Fibroblast of pulmonary artery (primary cell): ENCODE data around the gene RNF187.

Experiments used
- DNase-seq: peaks from one replicate; pipeline ENCODE4 v3.0.0-alpha.2; 2010; ENCODE audit warnings: low read depth
- H3K4me3 ChIP-seq: replicated peaks from 2 replicates; pipeline ENCODE4 v1.5.1; 2011; ENCODE audit warnings: low read depth, mild to moderate bottlenecking, control low read depth, low read length, moderate library complexity
- CTCF ChIP-seq: IDR thresholded peaks from 2 replicates; pipeline ENCODE4 v1.5.1; 2011; ENCODE audit warnings: mild to moderate bottlenecking, control low read depth, low read length, inconsistent platforms; ENCODE audit errors: missing control alignments

Gene RNF187

DNA sequence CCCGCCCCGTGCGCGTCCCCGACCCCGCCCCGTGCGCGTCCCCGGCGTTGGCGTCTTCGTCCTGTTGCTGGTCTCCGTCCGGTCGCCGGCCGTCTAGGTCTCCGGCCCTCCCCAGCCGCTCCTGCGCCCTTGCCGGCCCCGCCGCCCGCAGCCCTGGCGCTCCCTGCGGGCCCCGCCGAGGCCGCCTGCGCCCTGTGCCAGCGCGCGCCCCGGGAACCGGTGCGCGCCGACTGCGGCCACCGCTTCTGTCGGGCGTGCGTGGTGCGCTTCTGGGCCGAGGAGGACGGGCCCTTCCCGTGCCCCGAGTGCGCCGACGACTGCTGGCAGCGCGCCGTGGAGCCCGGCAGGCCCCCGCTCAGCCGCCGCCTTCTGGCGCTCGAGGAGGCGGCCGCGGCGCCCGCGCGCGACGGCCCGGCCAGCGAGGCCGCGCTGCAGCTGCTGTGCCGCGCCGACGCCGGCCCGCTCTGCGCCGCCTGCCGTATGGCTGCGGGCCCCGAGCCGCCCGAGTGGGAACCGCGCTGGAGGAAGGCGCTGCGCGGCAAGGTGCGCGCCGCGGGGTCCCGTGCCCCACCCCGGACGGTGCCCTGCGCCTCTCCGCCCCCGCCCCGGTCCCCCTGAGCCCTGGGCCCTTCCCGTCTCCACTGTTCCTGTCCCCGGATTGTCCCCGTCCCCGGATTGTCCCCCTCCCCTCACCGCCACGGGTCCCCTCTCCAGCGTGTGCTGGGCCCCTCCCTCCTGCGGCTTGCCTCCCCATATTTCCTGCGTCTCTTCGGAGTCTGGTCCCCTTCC, at the start of gene RNF187:
RNF187 (plus strand) TSS at position 47 of the 789 bp plus-strand sequence.
- TF ChIP-seq CTCF, result no peak
- peak; percentile 38 for DNase-seq
- peak within 1 kb of the TSS; percentile 88 for H3K4me3 ChIP-seq

DNA sequence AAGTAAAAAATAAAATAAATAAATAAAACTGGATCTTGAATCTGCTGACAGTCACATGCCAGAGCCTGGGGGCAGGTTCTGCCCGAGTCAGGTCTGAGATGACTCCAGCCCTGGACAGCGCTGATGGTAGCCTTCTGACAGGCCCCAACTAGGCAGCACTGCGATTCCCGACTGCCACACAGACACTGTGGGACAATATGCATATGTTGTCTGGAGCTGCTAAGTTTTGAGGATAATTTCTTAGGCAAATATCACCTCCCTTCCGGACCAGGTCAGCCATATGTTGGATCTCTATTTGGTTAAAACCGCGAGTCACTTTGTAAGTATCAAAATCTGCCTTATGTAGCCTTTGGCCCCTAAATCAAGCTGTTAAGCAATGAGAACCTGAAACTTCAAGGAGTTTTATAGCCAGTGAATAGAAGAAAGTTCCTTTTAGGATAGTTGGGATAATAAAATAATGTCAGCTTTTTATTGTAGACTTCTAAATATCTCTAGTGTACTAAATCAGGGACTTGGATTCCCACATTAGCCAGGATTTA, 49.7 kb upstream of the RNF187 start:
- DNase-seq, result no peak
- no peak overlapping the region for H3K4me3 ChIP-seq
- TF ChIP-seq CTCF, result no peak

GRCh38 chr1:228438266-228438665, 48.9 kb upstream of the RNF187 start:
- DNase-seq, result no peak
- H3K4me3 ChIP-seq, result no peak overlapping the region
- no peak for TF ChIP-seq CTCF

GRCh38 chr1:228440761-228441500, 46.3 kb upstream of the RNF187 start:
- no peak overlapping the region for H3K4me3 ChIP-seq
- DNase-seq, result no peak
- TF ChIP-seq CTCF, result no peak

- no peak for TF ChIP-seq CTCF
- H3K4me3 ChIP-seq, result no peak overlapping the region
- DNase-seq, result no peak
Observed at GRCh38 chr1:228443395-228443794, 43.8 kb upstream of the RNF187 start.

DNA sequence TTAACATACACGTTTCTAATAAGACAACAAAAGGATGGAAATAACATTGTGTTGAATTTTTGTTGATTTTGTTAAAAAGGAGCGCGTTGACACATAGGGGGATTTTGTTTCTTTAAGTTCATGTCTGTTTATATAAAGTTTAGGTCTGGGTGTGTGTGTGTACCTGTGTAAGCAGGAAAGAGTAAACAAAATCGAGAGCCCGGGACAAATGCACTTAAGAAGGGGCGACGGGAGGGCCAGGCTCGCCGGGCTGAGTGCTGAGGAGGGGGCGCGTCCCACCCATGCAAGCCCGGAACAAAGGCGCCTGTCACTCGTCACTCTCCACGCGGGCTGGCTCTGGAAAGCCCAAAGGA, 41.7 kb upstream of the RNF187 start:
- DNase-seq, result no peak

More for the DNA sequence above, 41.7 kb upstream of the RNF187 start:
- TF ChIP-seq CTCF, result no peak
- H3K4me3 ChIP-seq, result peak overlapping the region; percentile 44
